KOPT-K1 (cell line): ENCODE measurements around the gene DMRT2.

Experiments
- H3K27ac ChIP-seq: fragments of 200-600 bp; sonication (generic); 2 replicates; pipeline ENCODE4 v1.5.1; 2016; ENCODE audit warnings: antibody characterized with exemption, mild to moderate bottlenecking, low read depth, low read length; ENCODE audit not compliant: poor library complexity, severe bottlenecking
- H3K36me3 ChIP-seq: fragments of 200-600 bp; sonication (generic); 2 replicates; pipeline ENCODE4 v1.5.1; 2017; ENCODE audit warnings: antibody characterized with exemption, mild to moderate bottlenecking, low read length, moderate library complexity; ENCODE audit not compliant: insufficient read depth
- H3K9me3 ChIP-seq: fragments of 200-600 bp; sonication (generic); 2 replicates; pipeline ENCODE4 v1.5.1; 2017; ENCODE audit warnings: antibody characterized with exemption, low read length, mild to moderate bottlenecking; ENCODE audit not compliant: insufficient read depth, poor library complexity, severe bottlenecking

The DMRT2 gene

GRCh38 chr9:1098551-1098950, 48.4 kb downstream of the DMRT2 start:
- H3K36me3 ChIP-seq: no peaks in the 10 kb centered on the region
- H3K27ac ChIP-seq: no peak overlapping the region
- no peaks in the 10 kb centered on the region for H3K9me3 ChIP-seq

- no peak overlapping the region for H3K27ac ChIP-seq
- H3K36me3 ChIP-seq: no peaks in the 10 kb centered on the region
- no peaks in the 10 kb centered on the region for H3K9me3 ChIP-seq
Observed at GRCh38 chr9:1100201-1100600, 50.0 kb downstream of the DMRT2 start.

- no peaks in the 10 kb centered on the region for H3K9me3 ChIP-seq
- no peaks in the 10 kb centered on the region for H3K36me3 ChIP-seq
- H3K27ac ChIP-seq: no peak overlapping the region
Observed at GRCh38 chr9:1100945-1101344, 50.8 kb downstream of the DMRT2 start.

DNA sequence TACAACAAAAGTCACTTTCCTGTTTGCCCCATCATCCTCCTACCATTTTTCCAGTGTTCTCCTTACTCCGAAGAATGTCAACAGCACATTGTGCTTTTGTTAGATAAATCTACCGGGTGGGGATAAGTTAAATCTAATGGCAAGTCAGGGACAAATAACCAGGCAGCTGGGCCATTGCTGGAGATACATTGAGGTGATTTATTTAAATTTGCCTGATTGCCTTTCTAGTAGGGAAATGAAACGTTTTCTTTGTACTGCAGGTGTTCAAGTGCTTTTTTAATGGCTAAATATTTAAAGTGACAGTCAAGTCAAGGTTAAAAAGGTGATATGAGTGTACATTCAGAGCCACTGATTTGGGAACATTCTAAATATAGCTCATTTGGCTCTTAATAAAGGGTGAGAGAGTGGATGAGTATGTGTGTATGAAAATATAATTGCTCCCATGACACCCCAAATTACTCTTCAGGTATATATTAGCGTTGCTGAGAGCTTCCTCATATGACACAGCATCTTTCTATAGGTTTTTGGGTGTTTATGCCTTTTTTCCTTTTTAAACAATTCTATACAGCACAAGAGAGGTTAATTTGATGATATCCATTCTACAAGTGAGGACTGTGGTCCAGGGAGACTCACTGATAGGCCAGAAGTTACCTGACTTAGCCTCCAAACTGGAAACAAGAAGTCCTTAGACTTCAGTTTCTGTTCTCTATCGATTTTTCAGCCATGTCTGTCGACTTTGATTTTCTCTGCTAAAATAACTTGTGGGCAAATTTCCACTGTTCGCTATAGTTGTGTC, 51.9 kb downstream of the DMRT2 start:
- Histone ChIP-seq H3K27ac (no peak overlapping the region), H3K9me3 (no peaks in the 10 kb centered on the region), H3K36me3 (no peaks in the 10 kb centered on the region)

- Histone ChIP-seq H3K36me3 (no peaks in the 10 kb centered on the region), H3K9me3 (no peaks in the 10 kb centered on the region), H3K27ac (no peak overlapping the region)
Observed at GRCh38 chr9:1102642-1102970, 52.4 kb downstream of the DMRT2 start.
